ENCODE measurements around the gene HABP2.

The HABP2 gene

GRCh38 chr10:113549856-113550255, 3.0 kb upstream of the HABP2 start:
- no peak for TF ChIP-seq CTCF (IDR thresholded peaks at IDR 0.05; ENCODE audit: insufficient read depth, low read length, poor library complexity, severe bottlenecking)
- peaks cover 1% of the 10 kb centered on the region; the same call in 1 of the 2 replicates for H3K27me3 ChIP-seq (replicated peaks; ENCODE audit: control insufficient read depth, insufficient read depth, low read length)
- no peaks in the 10 kb centered on the region for H3K36me3 ChIP-seq (ENCODE audit: control insufficient read depth, insufficient read depth, low read length)
- no peak overlapping the region for H3K4me3 ChIP-seq (replicated peaks; ENCODE audit: low read depth, low read length)
- DNase-seq (ENCODE audit: extremely low read depth, insufficient read length), result no peak

- peaks cover 1% of the 10 kb centered on the region; the same call in 1 of the 2 replicates for H3K27me3 ChIP-seq (replicated peaks; ENCODE audit: control insufficient read depth, insufficient read depth, low read length)
- no peak for TF ChIP-seq CTCF (IDR thresholded peaks at IDR 0.05; ENCODE audit: insufficient read depth, low read length, poor library complexity, severe bottlenecking)
- H3K4me3 ChIP-seq (replicated peaks; ENCODE audit: low read depth, low read length), result no peak overlapping the region
- no peaks in the 10 kb centered on the region for H3K36me3 ChIP-seq (ENCODE audit: control insufficient read depth, insufficient read depth, low read length)
- no peak for DNase-seq (ENCODE audit: extremely low read depth, insufficient read length)
These were observed 2.5 kb upstream of the HABP2 start for GRCh38 chr10:113550365-113550764.

- peaks cover 1% of the 10 kb centered on the region; the same call in 1 of the 2 replicates for H3K27me3 ChIP-seq (replicated peaks; ENCODE audit: control insufficient read depth, insufficient read depth, low read length)
- no peak overlapping the region for H3K4me3 ChIP-seq (replicated peaks; ENCODE audit: low read depth, low read length)
- H3K36me3 ChIP-seq (ENCODE audit: control insufficient read depth, insufficient read depth, low read length), result no peaks in the 10 kb centered on the region
- no peak for DNase-seq (ENCODE audit: extremely low read depth, insufficient read length)
- TF ChIP-seq CTCF (IDR thresholded peaks at IDR 0.05; ENCODE audit: insufficient read depth, low read length, poor library complexity, severe bottlenecking), result no peak
These were observed 839 bp upstream of the HABP2 start for GRCh38 chr10:113552014-113552413.

GRCh38 chr10:113553149-113553548, 296 bp downstream of the HABP2 start:
- Histone ChIP-seq H3K4me3 (replicated peaks; ENCODE audit: low read depth, low read length) (no peak overlapping the region), H3K27me3 (replicated peaks; ENCODE audit: control insufficient read depth, insufficient read depth, low read length) (peaks cover 1% of the 10 kb centered on the region), H3K36me3 (ENCODE audit: control insufficient read depth, insufficient read depth, low read length) (no peaks in the 10 kb centered on the region)
- TF ChIP-seq CTCF (IDR thresholded peaks at IDR 0.05; ENCODE audit: insufficient read depth, low read length, poor library complexity, severe bottlenecking), result no peak
- no peak for DNase-seq (ENCODE audit: extremely low read depth, insufficient read length)

- Histone ChIP-seq H3K4me3 (replicated peaks; ENCODE audit: low read depth, low read length) (no peak overlapping the region), H3K27me3 (replicated peaks; ENCODE audit: control insufficient read depth, insufficient read depth, low read length) (peaks cover 1% of the 10 kb centered on the region), H3K36me3 (ENCODE audit: control insufficient read depth, insufficient read depth, low read length) (no peaks in the 10 kb centered on the region)
- TF ChIP-seq CTCF (IDR thresholded peaks at IDR 0.05; ENCODE audit: insufficient read depth, low read length, poor library complexity, severe bottlenecking), result no peak
- DNase-seq (ENCODE audit: extremely low read depth, insufficient read length), result no peak
These were observed 1.4 kb downstream of the HABP2 start for GRCh38 chr10:113554214-113554613.

- H3K27me3 ChIP-seq (replicated peaks; ENCODE audit: control insufficient read depth, insufficient read depth, low read length), result peaks cover 1% of the 10 kb centered on the region
- no peak for TF ChIP-seq CTCF (IDR thresholded peaks at IDR 0.05; ENCODE audit: insufficient read depth, low read length, poor library complexity, severe bottlenecking)
These were observed 2.4 kb downstream of the HABP2 start for GRCh38 chr10:113555245-113555644.

More at GRCh38 chr10:113555245-113555644, 2.4 kb downstream of the HABP2 start:
- no peak for DNase-seq (ENCODE audit: extremely low read depth, insufficient read length)
- Histone ChIP-seq H3K4me3 (replicated peaks; ENCODE audit: low read depth, low read length) (no peak overlapping the region), H3K36me3 (ENCODE audit: control insufficient read depth, insufficient read depth, low read length) (no peaks in the 10 kb centered on the region)

Measured in GM06990 (cell line).